GM12865 (cell line): ENCODE data around the gene RB1.

Experiments used
- DNase-seq: peaks from one replicate; pipeline ENCODE4 v3.0.0; 2010; ENCODE audit warnings: low read depth
- H3K4me3 ChIP-seq: 2 replicates; pipeline ENCODE4 v1.5.1; 2011; ENCODE audit warnings: mild to moderate bottlenecking, low read depth, low read length, control low read depth
- CTCF ChIP-seq: IDR thresholded peaks from 2 replicates; pipeline ENCODE4 v1.5.1; 2011; ENCODE audit warnings: low read length, control low read depth, low read depth, inconsistent platforms; ENCODE audit not compliant: insufficient read depth; ENCODE audit errors: missing control alignments

Gene RB1

GRCh38 chr13:48263196-48263595 lies 40.4 kb upstream of the RB1 start:
- no peak for TF ChIP-seq CTCF
- H3K4me3 ChIP-seq = no peak overlapping the region
- no peak for DNase-seq

GRCh38 chr13:48264058-48264457 lies 39.5 kb upstream of the RB1 start:
- no peak for TF ChIP-seq CTCF
- no peak overlapping the region for H3K4me3 ChIP-seq
- DNase-seq = no peak

GRCh38 chr13:48265217-48265815 lies 38.2 kb upstream of the RB1 start:
- TF ChIP-seq CTCF = no peak
- DNase-seq = peak; percentile 64
- no peak overlapping the region for H3K4me3 ChIP-seq

- TF ChIP-seq CTCF = no peak
- H3K4me3 ChIP-seq = no peak overlapping the region
- no peak for DNase-seq
These were observed 37.4 kb upstream of the RB1 start for GRCh38 chr13:48266150-48266549.

- TF ChIP-seq CTCF = no peak
- H3K4me3 ChIP-seq = no peak overlapping the region
- DNase-seq = no peak
These were observed 36.6 kb upstream of the RB1 start for GRCh38 chr13:48266701-48267639.

GRCh38 chr13:48268019-48268418 lies 35.5 kb upstream of the RB1 start:
- no peak for TF ChIP-seq CTCF
- no peak overlapping the region for H3K4me3 ChIP-seq
- DNase-seq = no peak

- DNase-seq = no peak
- H3K4me3 ChIP-seq = no peak overlapping the region
- TF ChIP-seq CTCF = no peak
These were observed 30.2 kb upstream of the RB1 start for GRCh38 chr13:48273346-48273745.
